KMS-11 (cell line): ENCODE results near the gene GLCCI1.

Experiments used
- H2AFZ ChIP-seq: fragments of 200-600 bp; sonication (generic); 2 replicates; pipeline ENCODE4 v1.6.1; 2016; ENCODE audit warnings: antibody characterized with exemption, mixed run types, low read depth
- H3K27ac ChIP-seq: fragments of 200-600 bp; sonication (generic); 2 replicates; pipeline ENCODE4 v1.6.1; 2016; ENCODE audit warnings: mild to moderate bottlenecking, mixed run types
- H3K27me3 ChIP-seq: fragments of 200-600 bp; sonication (generic); 2 replicates; pipeline ENCODE4 v1.6.1; 2017; ENCODE audit warnings: mild to moderate bottlenecking, low read depth, mixed run types, moderate library complexity; ENCODE audit not compliant: insufficient read depth
- H3K36me3 ChIP-seq: fragments of 200-600 bp; sonication (generic); 2 replicates; pipeline ENCODE4 v1.6.1; 2017; ENCODE audit warnings: mild to moderate bottlenecking, mixed run types; ENCODE audit not compliant: insufficient read depth
- H3K4me1 ChIP-seq: fragments of 200-600 bp; sonication (generic); 2 replicates; pipeline ENCODE4 v1.6.1; 2016; ENCODE audit warnings: mild to moderate bottlenecking, low read depth, mixed run types; ENCODE audit not compliant: poor library complexity, severe bottlenecking
- H3K4me2 ChIP-seq: fragments of 200-600 bp; sonication (generic); 2 replicates; pipeline ENCODE4 v1.7.0; 2016; ENCODE audit warnings: mild to moderate bottlenecking, mixed run types
- H3K4me3 ChIP-seq: fragments of 200-600 bp; sonication (generic); IDR thresholded peaks from 2 replicates; pipeline ENCODE4 v1.6.1; 2017; ENCODE audit warnings: low read depth, low read length, mixed read lengths; ENCODE audit not compliant: insufficient read depth
- H3K79me2 ChIP-seq: fragments of 200-600 bp; sonication (generic); 2 replicates; pipeline ENCODE4 v1.6.1; 2016; ENCODE audit warnings: low read depth, mixed run types; ENCODE audit not compliant: insufficient read depth
- H3K9ac ChIP-seq: fragments of 200-600 bp; sonication (generic); 2 replicates; pipeline ENCODE4 v1.6.1; 2016; ENCODE audit warnings: mild to moderate bottlenecking, mixed run types
- H4K20me1 ChIP-seq: fragments of 200-600 bp; sonication (generic); 2 replicates; pipeline ENCODE4 v1.6.1; 2016; ENCODE audit warnings: mild to moderate bottlenecking, mixed run types; ENCODE audit not compliant: insufficient read depth
- TF ChIP-seq, protein P1 (sequence below): fragments of 200-600 bp; sonication (generic); conservative IDR thresholded peaks from 2 replicates; pipeline ENCODE4 v1.6.1; 2017; ENCODE audit warnings: low read depth, mild to moderate bottlenecking, antibody characterized with exemption, low read length, moderate library complexity, mixed read lengths

GLCCI1 gene

DNA sequence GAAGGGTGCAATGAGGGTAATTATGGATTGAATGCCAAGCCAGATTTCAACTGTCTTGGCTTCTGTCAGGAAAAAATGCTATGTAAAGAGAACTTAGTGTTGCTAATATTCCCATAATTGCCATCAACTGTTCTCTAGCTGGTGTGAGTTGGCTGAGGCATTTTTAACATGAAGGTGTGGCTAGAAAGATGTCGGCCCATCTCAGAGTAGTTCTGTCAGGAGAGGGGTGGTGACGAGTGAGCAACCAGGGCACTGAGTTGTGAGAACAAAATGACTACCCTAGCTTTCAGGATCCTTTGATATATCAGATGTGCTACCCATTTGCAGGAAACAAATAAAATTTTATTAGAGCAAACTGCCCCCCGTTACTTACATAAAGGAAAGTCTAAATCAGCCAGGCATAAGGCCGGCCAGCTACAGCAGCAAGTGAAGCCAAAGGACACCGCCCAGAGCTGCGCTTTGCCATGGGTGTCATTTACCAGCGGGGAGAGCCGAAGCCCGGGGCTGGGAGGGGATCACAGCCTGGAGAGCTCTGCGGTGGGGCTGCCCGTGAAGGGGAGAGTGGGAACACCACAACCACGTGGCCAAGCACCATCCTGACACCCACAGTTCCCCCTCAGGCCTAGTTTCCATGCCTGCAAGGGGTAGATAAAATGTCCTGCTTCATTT, 151.9 kb downstream of the GLCCI1 start:
- Histone ChIP-seq H3K4me2 (no peak overlapping the region), H3K9ac (no peak overlapping the region), H3K4me3 (no peak overlapping the region), H4K20me1 (no peaks in the 10 kb centered on the region), H2AFZ (no peak overlapping the region), H3K79me2 (no peaks in the 10 kb centered on the region), H3K27ac (no peak overlapping the region), H3K4me1 (peaks cover 21% of the 10 kb centered on the region), H3K27me3 (no peaks in the 10 kb centered on the region), H3K36me3 (no peaks in the 10 kb centered on the region)
- TF ChIP-seq, protein P1, sequence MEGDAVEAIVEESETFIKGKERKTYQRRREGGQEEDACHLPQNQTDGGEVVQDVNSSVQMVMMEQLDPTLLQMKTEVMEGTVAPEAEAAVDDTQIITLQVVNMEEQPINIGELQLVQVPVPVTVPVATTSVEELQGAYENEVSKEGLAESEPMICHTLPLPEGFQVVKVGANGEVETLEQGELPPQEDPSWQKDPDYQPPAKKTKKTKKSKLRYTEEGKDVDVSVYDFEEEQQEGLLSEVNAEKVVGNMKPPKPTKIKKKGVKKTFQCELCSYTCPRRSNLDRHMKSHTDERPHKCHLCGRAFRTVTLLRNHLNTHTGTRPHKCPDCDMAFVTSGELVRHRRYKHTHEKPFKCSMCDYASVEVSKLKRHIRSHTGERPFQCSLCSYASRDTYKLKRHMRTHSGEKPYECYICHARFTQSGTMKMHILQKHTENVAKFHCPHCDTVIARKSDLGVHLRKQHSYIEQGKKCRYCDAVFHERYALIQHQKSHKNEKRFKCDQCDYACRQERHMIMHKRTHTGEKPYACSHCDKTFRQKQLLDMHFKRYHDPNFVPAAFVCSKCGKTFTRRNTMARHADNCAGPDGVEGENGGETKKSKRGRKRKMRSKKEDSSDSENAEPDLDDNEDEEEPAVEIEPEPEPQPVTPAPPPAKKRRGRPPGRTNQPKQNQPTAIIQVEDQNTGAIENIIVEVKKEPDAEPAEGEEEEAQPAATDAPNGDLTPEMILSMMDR, result no peak

- H3K79me2 ChIP-seq, result no peaks in the 10 kb centered on the region
- H3K27ac ChIP-seq, result no peak overlapping the region
- H3K36me3 ChIP-seq, result no peaks in the 10 kb centered on the region
- peaks cover 14% of the 10 kb centered on the region for H3K4me1 ChIP-seq
- no peak overlapping the region for H2AFZ ChIP-seq
- TF ChIP-seq, protein P1, result no peak
- H3K4me2 ChIP-seq, result no peak overlapping the region
- no peak overlapping the region for H3K9ac ChIP-seq
- H3K27me3 ChIP-seq, result no peaks in the 10 kb centered on the region
- H4K20me1 ChIP-seq, result no peaks in the 10 kb centered on the region
- no peak overlapping the region for H3K4me3 ChIP-seq
Observed at GRCh38 chr7:8121243-8121642, 152.6 kb downstream of the GLCCI1 start.

GRCh38 chr7:8125680-8126444, 157.3 kb downstream of the GLCCI1 start:
- H2AFZ ChIP-seq, result no peak overlapping the region
- no peaks in the 10 kb centered on the region for H4K20me1 ChIP-seq
- H3K27ac ChIP-seq, result no peak overlapping the region
- H3K4me3 ChIP-seq, result no peak overlapping the region
- TF ChIP-seq, protein P1, result no peak
- H3K9ac ChIP-seq, result no peak overlapping the region
- peaks cover 4% of the 10 kb centered on the region for H3K4me1 ChIP-seq
- no peak overlapping the region for H3K4me2 ChIP-seq
- H3K79me2 ChIP-seq, result no peaks in the 10 kb centered on the region
- no peaks in the 10 kb centered on the region for H3K36me3 ChIP-seq
- no peaks in the 10 kb centered on the region for H3K27me3 ChIP-seq

DNA sequence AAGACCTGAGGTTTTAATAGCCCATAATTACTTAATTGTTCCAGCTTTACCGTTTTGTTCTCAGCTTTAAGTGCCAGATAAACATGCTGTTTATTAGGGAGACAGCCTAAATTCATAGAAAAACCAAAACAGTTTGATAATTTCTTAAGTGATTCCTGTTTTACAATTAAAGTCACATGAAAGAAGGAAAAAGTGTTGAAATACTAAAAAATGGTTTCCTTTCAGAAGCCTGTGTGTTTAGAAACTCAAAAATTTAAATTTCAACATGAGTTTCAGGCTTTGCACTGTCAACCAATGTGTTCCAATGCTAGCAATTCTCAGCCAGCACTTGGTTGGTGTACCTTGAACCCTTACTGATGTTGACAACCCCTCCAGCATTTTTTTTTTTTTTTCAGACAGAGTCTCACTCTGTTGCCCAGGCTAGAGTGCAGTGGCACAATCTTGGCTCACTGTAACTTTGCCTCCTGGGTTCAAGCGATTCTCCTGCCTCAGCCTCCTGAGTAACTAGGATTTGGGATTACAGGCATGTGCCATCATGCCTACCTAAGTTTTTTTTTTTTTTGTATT, 158.1 kb downstream of the GLCCI1 start:
- H3K36me3 ChIP-seq, result no peaks in the 10 kb centered on the region
- no peak overlapping the region for H3K4me2 ChIP-seq
- H2AFZ ChIP-seq, result no peak overlapping the region

More for the DNA sequence above, 158.1 kb downstream of the GLCCI1 start:
- peaks cover 4% of the 10 kb centered on the region for H3K4me1 ChIP-seq
- TF ChIP-seq, protein P1, result no peak
- H3K27ac ChIP-seq, result no peak overlapping the region
- H3K27me3 ChIP-seq, result no peaks in the 10 kb centered on the region
- H3K9ac ChIP-seq, result no peak overlapping the region
- no peaks in the 10 kb centered on the region for H4K20me1 ChIP-seq
- no peak overlapping the region for H3K4me3 ChIP-seq
- H3K79me2 ChIP-seq, result no peaks in the 10 kb centered on the region
